Heart right ventricle (tissue), 16 donors: ENCODE data around the gene TCF12. TPM values are rescaled to one million over a fixed set of nuclear protein-coding genes. Genes with fewer than 3 reads are reported as not detected.

ENCODE experiments used
- ATAC-seq, 8 donors: fragments of 200-7000 bp; cut with Tn5 transposase; one replicate each; pipeline ENCODE4 v1.9.1; 2020; ENCODE audit warnings: mild to moderate bottlenecking in 8 of 8, moderate library complexity in 8 of 8, moderate number of reproducible peaks in 1 of 8
- DNase-seq, 2 donors: peaks; one replicate each; pipeline ENCODE4 v3.0.0-alpha.2; 2020
- H3K27ac ChIP-seq, 10 donors: fragments of 200-600 bp; sonication (generic) in 2 of 10; one replicate each; pipeline versions ENCODE4 v1.5.0 to v1.8.0; 2020 to 2022; ENCODE audit warnings: mild to moderate bottlenecking in 3 of 10
- H3K27me3 ChIP-seq, 7 donors: fragments of 200-600 bp; one replicate each; pipeline ENCODE4 v1.8.0; 2021 to 2022; ENCODE audit warnings: mild to moderate bottlenecking in 2 of 7
- H3K36me3 ChIP-seq, 9 donors: fragments of 200-600 bp; sonication (generic) in 1 of 9; one replicate each; pipeline versions ENCODE4 v1.5.0 to v1.8.0; 2020 to 2022; ENCODE audit warnings: mild to moderate bottlenecking in 2 of 9
- H3K4me1 ChIP-seq, 9 donors: fragments of 200-600 bp; sonication (generic) in 1 of 9; one replicate each; pipeline versions ENCODE4 v1.5.0 to v1.8.0; 2020 to 2022; ENCODE audit warnings: mild to moderate bottlenecking in 4 of 9
- H3K4me3 ChIP-seq, 10 donors: fragments of 200-600 bp; sonication (generic) in 2 of 10; one replicate each; pipeline versions ENCODE4 v1.5.0 to v1.8.0; 2020 to 2022; ENCODE audit warnings: mild to moderate bottlenecking in 7 of 10, moderate library complexity in 2 of 10
- H3K9me3 ChIP-seq, 11 donors: fragments of 200-600 bp in 10 of 11; sonication (generic) in 2 of 11; one replicate each; pipeline versions ENCODE4 v1.5.0 to v1.8.0; 2013 to 2022; ENCODE audit warnings: mild to moderate bottlenecking in 2 of 11, control low read depth in 1 of 11, moderate library complexity in 1 of 11
- WGBS, 2 donors: extraction: QIAGEN DNeasy Blood & Tissue Kit; methylation state at CpG; one replicate each; pipeline ENCODE4 v1.1.7; 2013; ENCODE audit warnings: inconsistent platforms in 1 of 2; 5-methylcytosine and 5-hydroxymethylcytosine counted together
- intact Hi-C, 10 donors: fragments of 100-400 bp; cut with DNase I; formaldehyde crosslinking; loops; one replicate each; pipeline versions ENCODE4 v1.11.1 to v1.14.2; 2022
- polyA plus RNA-seq, 2 donors: library from polyadenylated mRNA; stranded (reverse); fragments of 200-250 nt; gene quantifications; one replicate each; pipeline ENCODE4 v1.2.3, GENCODE V29; 2013
- total RNA-seq, 10 donors: library from RNA; stranded (reverse); fragmentation: NEBNext Ultra II Directional in 3 of 10; extraction: Animal tissue kit (Norgen Biotek cat#: 25700) in 3 of 10; gene quantifications; one replicate each; pipeline versions ENCODE4 v1.2.1 to v1.2.4, GENCODE V29; 2021 to 2023
- TF ChIP-seq, protein P1 (sequence below), 9 donors: fragments of 200-600 bp; sonication (generic) in 2 of 9; IDR thresholded peaks; one replicate each; pipeline versions ENCODE4 v1.5.0 to v1.8.0; 2021 to 2022; ENCODE audit warnings: antibody characterized with exemption in 9 of 9, mild to moderate bottlenecking in 5 of 9, moderate library complexity in 1 of 9
- donor health status: Arrhythmogenic right ventricular cardiomyopathy.
- donor health status: ischemic (EF 13 %, LVEDD 7.1; RV severe dilation, severe dysfunction).
- donor health status: healthy with polysubstance abuse.
- donor health status: DM: no; HTN: yes; CAD: no.
- donor health status: DM: no; HTN: no; CAD: no.
- donor health status: ischemic (EF 25% LVEDD 6.9; RV normal size, moderate dysfunction).
- donor health status: ischemic (EF 25% LVEDD 5.7; RV mildly dilated, moderate dysfunction).
- donor health status: healthy.
- donor health status: DM: yes; HTN: yes; CAD: no.
- donor health status: Ischemic cardiomyopathy.
- donor health status: ischemic (EF 35%, LVEDD 5.7; RV mildly dilated, moderate dysfunction).
- donor health status: nonischemic (EF 11% LVEDD 7.7; RV severe dilation, severe dysfunction).
- donor health status: DM: yes; HTN: yes; CAD: no.
- donor health status: PGD.
- donor health status: ischemic (EF 29% LVEDD 5.4; RV normal size, mild dysfunction).
- donor health status: nonischemic (EF 23%, LVEDD 6.1; RV moderate dilation, normal function).

Gene TCF12
- total and polyA plus RNA-seq, 12 donors, result 8.7 to 55.7 (median 38.4) TPM

DNA sequence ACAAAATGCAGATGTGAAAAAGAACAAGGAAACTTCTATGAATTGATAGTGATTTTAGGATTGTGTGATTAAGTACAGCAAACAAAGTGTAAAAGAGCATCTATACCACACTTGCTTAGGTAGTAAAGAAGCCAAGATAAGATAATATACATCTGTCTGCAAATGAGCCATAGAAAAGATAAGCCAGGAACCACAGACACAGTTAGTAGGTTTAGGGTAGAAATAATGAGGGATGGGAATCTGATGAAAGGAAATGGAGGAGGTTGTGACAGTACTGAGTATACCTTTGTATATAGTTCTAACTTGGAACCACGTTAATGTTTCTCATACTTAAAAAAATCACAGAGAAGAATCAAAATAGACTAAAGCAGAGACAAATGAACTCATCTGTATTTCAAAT, 54.0 kb downstream of the TCF12 start:
- no peak overlapping the region for H3K27ac ChIP-seq
- ATAC-seq (no peak), DNase-seq (no peak)
- peaks cover 0 to 75% (median 46%) of the 10 kb centered on the region in 9 donors for H3K4me1 ChIP-seq
- no peaks in the 10 kb centered on the region for H3K36me3 ChIP-seq
- TF ChIP-seq, protein P1, sequence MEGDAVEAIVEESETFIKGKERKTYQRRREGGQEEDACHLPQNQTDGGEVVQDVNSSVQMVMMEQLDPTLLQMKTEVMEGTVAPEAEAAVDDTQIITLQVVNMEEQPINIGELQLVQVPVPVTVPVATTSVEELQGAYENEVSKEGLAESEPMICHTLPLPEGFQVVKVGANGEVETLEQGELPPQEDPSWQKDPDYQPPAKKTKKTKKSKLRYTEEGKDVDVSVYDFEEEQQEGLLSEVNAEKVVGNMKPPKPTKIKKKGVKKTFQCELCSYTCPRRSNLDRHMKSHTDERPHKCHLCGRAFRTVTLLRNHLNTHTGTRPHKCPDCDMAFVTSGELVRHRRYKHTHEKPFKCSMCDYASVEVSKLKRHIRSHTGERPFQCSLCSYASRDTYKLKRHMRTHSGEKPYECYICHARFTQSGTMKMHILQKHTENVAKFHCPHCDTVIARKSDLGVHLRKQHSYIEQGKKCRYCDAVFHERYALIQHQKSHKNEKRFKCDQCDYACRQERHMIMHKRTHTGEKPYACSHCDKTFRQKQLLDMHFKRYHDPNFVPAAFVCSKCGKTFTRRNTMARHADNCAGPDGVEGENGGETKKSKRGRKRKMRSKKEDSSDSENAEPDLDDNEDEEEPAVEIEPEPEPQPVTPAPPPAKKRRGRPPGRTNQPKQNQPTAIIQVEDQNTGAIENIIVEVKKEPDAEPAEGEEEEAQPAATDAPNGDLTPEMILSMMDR (IDR thresholded peaks at IDR 0.05), result no peak
- WGBS, 2 donors, result 65 to 68% methylated on average over 1 of the region's 1 CpG
- no peaks in the 10 kb centered on the region for H3K9me3 ChIP-seq
- H3K4me3 ChIP-seq, result no peak overlapping the region
- intact Hi-C loops, result no loop called here
- H3K27me3 ChIP-seq, result no peaks in the 10 kb centered on the region

DNA sequence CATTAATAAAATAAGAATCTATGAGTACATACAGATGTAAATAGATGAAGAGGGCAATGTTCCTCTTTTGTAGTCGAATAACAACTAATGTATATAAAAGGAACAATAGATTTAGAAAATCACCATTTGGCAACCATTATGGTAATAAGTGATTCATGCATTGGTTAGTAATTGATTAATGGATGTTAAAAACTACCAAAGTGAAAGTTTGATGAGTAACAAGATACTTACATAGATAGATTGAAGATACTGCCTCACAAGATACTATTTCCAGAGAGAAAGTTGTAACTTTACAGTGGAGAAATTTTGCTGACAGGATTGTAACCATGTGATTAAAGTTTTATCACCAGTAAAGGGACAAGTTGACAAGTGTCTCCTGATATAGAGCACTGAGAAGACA, 55.0 kb downstream of the TCF12 start:
- DNase-seq (no peak), ATAC-seq (no peak)
- Histone ChIP-seq H3K36me3 (no peaks in the 10 kb centered on the region), H3K4me1 (peaks cover 0 to 75% (median 46%) of the 10 kb centered on the region in 9 donors), H3K9me3 (no peaks in the 10 kb centered on the region), H3K4me3 (no peak overlapping the region), H3K27ac (no peak overlapping the region), H3K27me3 (no peaks in the 10 kb centered on the region)
- 84 to 94% methylated on average over 1 of the region's 1 CpG for WGBS, 2 donors
- TF ChIP-seq, protein P1 (IDR thresholded peaks at IDR 0.05), result no peak
- intact Hi-C loops, result no loop called here

DNA sequence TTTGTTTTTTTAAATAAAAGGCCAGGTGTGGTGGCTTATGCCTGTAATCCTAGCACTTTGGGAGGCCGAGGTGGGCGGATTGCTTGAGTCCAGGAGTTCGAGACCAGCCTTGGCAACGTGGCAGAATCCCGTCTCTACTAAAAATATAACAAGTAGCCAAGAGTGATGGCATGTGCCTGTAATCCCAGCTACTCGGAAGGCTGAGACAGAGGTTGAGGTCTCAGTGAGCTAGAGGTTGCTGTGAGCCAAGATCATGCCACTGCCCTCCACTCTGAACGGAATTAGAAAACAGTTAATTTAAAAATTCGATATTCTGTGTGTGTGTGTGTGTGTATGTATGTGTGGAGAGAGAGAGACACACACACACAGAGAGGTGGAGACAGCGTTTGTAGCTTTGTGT, 58.8 kb downstream of the TCF12 start:
- TF ChIP-seq, protein P1 (IDR thresholded peaks at IDR 0.05), result no peak
- H3K9me3 ChIP-seq, result no peaks in the 10 kb centered on the region
- ATAC-seq, result peak in 4 of 8 donors; percentile 42 to 49 (median 46)
- H3K27me3 ChIP-seq, result no peaks in the 10 kb centered on the region
- H3K4me3 ChIP-seq, result no peak overlapping the region
- intact Hi-C loops, result no loop called here
- WGBS, 2 donors, result 64 to 70% methylated on average over 9 of the region's 9 CpGs
- no peaks in the 10 kb centered on the region for H3K36me3 ChIP-seq
- DNase-seq, result no peak
- peaks cover 0 to 75% (median 47%) of the 10 kb centered on the region in 9 donors for H3K4me1 ChIP-seq
- no peak overlapping the region for H3K27ac ChIP-seq

DNA sequence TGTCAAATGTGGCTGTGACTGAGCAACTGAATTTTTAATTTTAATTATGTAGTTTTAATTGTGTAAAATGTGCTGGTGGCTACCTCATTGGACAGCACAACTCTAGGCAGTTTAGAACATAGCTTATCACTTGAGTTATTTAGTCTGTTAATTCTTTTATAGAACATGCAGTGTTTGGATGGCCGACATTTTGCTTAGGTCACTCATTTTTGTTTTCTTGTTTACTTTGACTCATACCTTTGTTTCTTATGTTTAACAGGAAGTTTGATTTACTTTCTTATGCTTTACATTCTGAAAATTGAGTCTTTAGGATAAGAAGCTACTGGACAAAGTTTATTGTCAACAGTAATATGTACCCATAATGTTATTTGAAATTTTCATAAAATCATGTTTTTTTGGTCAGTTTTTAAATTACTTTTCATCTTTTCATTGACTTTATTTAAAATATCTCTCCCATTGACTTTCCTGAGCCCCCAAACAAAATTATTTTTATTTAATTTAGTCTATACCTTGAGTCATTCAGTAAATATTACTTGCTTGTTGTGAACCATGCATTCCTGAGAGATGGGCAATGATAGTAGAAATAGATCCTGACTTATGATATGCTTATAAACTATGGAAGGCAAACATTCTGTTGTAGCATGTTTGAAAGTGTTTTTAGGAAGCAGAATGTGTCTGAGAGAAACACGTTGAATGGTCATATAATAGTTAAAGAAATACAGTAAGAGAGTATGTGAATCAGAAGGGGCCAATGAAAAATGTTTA, 60.6 kb downstream of the TCF12 start:
- no peak for ATAC-seq
- peaks cover 0 to 83% (median 45%) of the 10 kb centered on the region in 9 donors for H3K4me1 ChIP-seq
- 90 to 94% methylated on average over 2 of the region's 2 CpGs for WGBS, 2 donors

More for the DNA sequence above, 60.6 kb downstream of the TCF12 start:
- Histone ChIP-seq H3K4me3 (no peak overlapping the region), H3K36me3 (no peaks in the 10 kb centered on the region), H3K27me3 (no peaks in the 10 kb centered on the region), H3K9me3 (no peaks in the 10 kb centered on the region), H3K27ac (no peak overlapping the region)
- TF ChIP-seq, protein P1 (IDR thresholded peaks at IDR 0.05), result no peak
- DNase-seq, result no peak
- intact Hi-C loops, result no loop called here
